Vagina (tissue), 2 donors: Measurements from ENCODE around the gene WNT2B.

Experiments
- CTCF ChIP-seq, 3 experiments: fragments of 450-650 bp in 2 of 3; fragments of 200-600 bp in 1 of 3; sonication (generic) in 1 of 3; IDR thresholded peaks; one replicate each; pipeline ENCODE4 v1.5.1; 2017 to 2019; ENCODE audit warnings: antibody characterized with exemption in 3 of 3, mild to moderate bottlenecking in 2 of 3, moderate library complexity in 2 of 3
- POLR2A ChIP-seq, 2 donors: fragments of 450-650 bp; IDR thresholded peaks; one replicate each; pipeline ENCODE4 v1.6.1; 2017; ENCODE audit warnings: antibody characterized with exemption in 2 of 2, mild to moderate bottlenecking in 2 of 2, moderate library complexity in 2 of 2
- POLR2AphosphoS5 ChIP-seq, 2 donors: sonication (generic); formaldehyde crosslinking; IDR thresholded peaks; one replicate each; pipeline ENCODE4 v1.9.0; 2017; ENCODE audit warnings: antibody characterized with exemption in 2 of 2, mild to moderate bottlenecking in 2 of 2, low read depth in 1 of 2; ENCODE audit not compliant: insufficient read depth in 1 of 2

- no peak for TF ChIP-seq CTCF (IDR thresholded peaks at IDR 0.05)
- no peak for TF ChIP-seq POLR2A (IDR thresholded peaks at IDR 0.05)
- no peak for TF ChIP-seq POLR2AphosphoS5 (IDR thresholded peaks at IDR 0.05; ENCODE audit: insufficient read depth in 1 of 2, low read depth in 1 of 2)
These were observed 66.5 kb downstream of the WNT2B start for GRCh38 chr1:112575154-112575804.
